Activated CD8-positive, alpha-beta memory T cell treated with anti-CD3 and anti-CD28 coated beads for 36 hours (primary cell): ENCODE data around the gene CHRFAM7A. TPM values are rescaled to one million over a fixed set of nuclear protein-coding genes. Genes with fewer than 3 reads are reported as not detected.
"Not testable (repeated sequence)": the region's sequence is repeated elsewhere in the genome, so short reads cannot be mapped to it uniquely, and the experiment has no call there.

Experiments used
- CTCF ChIA-PET: fragments of 350-600 bp; sonication (Branson Sonifier 250); formaldehyde crosslinking; loops from one replicate; lab custom pipeline; 2021; ENCODE audit warnings: antibody characterized with exemption; lab: Charles Lee
- POLR2A ChIA-PET: fragments of 350-600 bp; sonication (Branson Sonifier 250); formaldehyde crosslinking; loops from one replicate; lab custom pipeline; 2021; ENCODE audit warnings: antibody characterized with exemption; lab: Charles Lee
- total RNA-seq, 2 experiments: library from RNA; stranded (reverse); gene quantifications; one replicate each; pipeline ENCODE4 v1.2.3, GENCODE V29; 2021

CHRFAM7A gene
- total RNA-seq, 2 experiments from 2014 or later: 0.74 TPM; not detected in 1

GRCh38 chr15:30334152-30334551 lies 59.2 kb downstream of the CHRFAM7A start:
- CTCF ChIA-PET, POLR2A ChIA-PET: not testable (repeated sequence)

GRCh38 chr15:30326145-30326544 lies 67.2 kb downstream of the CHRFAM7A start:
- POLR2A ChIA-PET, CTCF ChIA-PET: not testable (repeated sequence)

DNA sequence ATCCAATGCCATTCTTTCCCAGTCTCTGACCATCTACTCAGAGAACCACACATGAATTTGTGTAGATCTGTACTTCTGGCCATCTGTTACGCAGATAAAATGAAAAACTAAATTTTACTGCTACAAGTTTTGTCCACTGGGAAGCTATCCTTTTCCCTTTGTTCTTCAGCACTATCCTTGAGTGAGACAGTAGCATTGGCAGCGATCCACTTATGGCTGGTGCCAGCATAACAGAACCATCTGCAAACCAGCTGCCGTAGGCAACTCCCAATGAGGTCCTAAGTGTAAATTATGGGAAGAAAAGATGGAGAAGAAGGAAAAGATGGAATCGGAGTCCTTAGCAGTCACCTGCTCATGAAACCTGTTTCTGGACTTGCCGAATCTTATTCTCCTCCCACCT lies 72.3 kb downstream of the CHRFAM7A start:
- CTCF ChIA-PET, POLR2A ChIA-PET: not testable (repeated sequence)

- CTCF ChIA-PET, POLR2A ChIA-PET: not testable (repeated sequence)
Observed at GRCh38 chr15:30315704-30316103, 77.6 kb downstream of the CHRFAM7A start.

GRCh38 chr15:30310575-30310974 lies 82.8 kb downstream of the CHRFAM7A start:
- CTCF ChIA-PET, POLR2A ChIA-PET: not testable (repeated sequence)

Other genes starting within 250 kb of the CHRFAM7A start
- under 1 TPM; 0.34 to 0.52 TPM for gene GOLGA8R, start 20.7 kb upstream of the CHRFAM7A start, total RNA-seq
- gene GOLGA8Q, start 158.5 kb upstream of the CHRFAM7A start, total RNA-seq: not detected
- under 1 TPM in 1 of 2 experiments, not detected in 1; 0.15 TPM for gene GOLGA8H, start 210.5 kb upstream of the CHRFAM7A start, total RNA-seq